AG08395 (cell line): ENCODE results near the gene CCNT1.

ENCODE experiments used
- DNase-seq: peaks from one replicate; pipeline ENCODE4 v3.0.0; 2012; ENCODE audit warnings: mixed read lengths, low spot score

CCNT1 gene

DNA sequence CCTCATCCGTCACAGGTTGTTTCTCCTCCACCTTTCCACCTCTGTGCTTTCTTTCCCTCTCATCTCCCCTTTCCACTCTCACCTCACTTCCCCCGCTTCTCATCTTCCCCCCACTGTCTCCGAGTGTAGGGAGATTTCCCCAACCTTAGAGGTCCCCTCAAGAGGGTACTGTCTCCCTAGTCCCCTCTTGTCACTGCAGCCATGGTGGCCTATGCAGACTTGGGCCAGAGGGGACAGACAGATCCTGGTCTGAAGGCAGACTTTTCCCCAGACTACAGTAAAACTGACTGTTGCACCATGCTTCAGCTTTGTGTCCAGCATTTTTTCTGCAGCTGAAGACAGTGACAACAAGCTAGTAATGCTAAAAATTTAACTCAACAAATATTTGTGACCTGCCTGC lies 75.7 kb downstream of the CCNT1 start:
- DNase-seq, result no peak

DNA sequence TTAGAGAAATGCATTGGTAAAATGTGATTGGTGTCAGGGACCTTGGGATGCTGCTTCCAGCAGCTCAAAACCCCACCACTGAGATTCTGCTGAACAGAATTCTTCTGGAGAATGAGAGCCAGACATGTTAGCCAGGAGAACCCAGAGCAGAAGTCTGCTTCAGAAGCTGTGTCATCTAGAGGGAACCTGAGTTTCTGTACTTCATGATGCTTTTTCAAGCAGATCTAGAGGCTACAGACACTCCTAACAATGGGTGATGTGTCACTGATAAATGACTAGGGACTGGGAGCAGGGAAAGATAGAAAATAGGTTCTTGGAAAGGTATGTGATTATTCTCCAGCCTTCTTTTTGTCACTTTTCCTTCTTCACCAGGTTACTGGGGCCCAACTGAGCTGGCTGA lies 76.1 kb downstream of the CCNT1 start:
- DNase-seq, result no peak
